ENCODE results near the gene ABL2. TPM values are rescaled to one million over a fixed set of nuclear protein-coding genes. Genes with fewer than 3 reads are reported as not detected.
A peak's percentile ranks its signal among the peaks of the same experiment; 100 is the strongest.

Gene ABL2
- total RNA-seq, 1 experiment from 2014 or later = 18.3 TPM

DNA sequence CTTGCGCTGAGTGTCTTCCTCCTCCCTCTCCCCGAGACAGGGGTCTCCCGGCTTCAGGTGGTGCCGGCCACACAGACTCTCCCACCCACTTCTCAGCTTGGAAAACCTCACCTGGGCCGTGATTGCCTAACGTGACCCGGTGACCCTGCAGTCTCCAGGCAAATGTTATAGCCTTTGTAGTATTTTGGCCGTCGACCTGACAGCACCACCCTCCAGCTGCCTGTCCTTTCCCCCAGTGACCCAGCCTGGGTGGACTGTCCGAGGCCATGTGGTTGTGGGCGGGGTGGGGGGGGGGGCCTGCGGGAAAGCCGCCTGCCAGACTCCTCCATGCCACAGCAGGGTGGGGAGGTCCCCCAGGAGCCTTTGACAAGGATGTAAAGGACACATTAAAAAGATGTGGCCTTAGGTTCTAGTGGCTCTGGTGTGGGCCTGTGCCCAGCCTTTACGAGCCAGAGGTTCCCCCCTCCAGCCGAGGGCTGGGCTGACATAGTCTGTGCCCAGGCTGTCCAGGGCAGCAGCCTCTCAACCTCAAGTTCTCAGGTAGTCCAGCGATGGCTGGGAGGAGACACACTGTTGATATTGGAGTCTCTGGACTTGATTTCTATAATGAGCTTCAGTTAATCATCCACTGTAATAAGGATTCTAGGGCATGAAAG, 139.5 kb downstream of the ABL2 start:
- Mint-ChIP-seq H3K9me3 (no peaks in the 10 kb centered on the region), H3K4me3 (no peak overlapping the region), H3K27ac (peak overlapping the region; percentile 53; the same call in 1 of the 2 replicates), H3K4me1 (peaks cover 30% of the 10 kb centered on the region), H3K36me3 (peaks cover 44% of the 10 kb centered on the region), H3K27me3 (ENCODE audit: low read depth) (no peaks in the 10 kb centered on the region)
- ChIA-PET POLR2A (no interaction called here), CTCF (interaction anchor here (0.8 to 1.2 kb wide), 3 partner anchors 15 to 32 kb away, joined by 3 to 6 read pairs (median 5); no protein-coding TSS in a partner anchor)
- TF ChIP-seq PRRX2 (CRISPR knock-in tag; IDR thresholded peaks at IDR 0.05) (no peak), SOX15 (CRISPR knock-in tag; IDR thresholded peaks at IDR 0.05) (no peak), TP53 (CRISPR knock-in tag; IDR thresholded peaks at IDR 0.05) (no peak), GRHL2 (CRISPR knock-in tag; IDR thresholded peaks at IDR 0.05; ENCODE audit: insufficient replicate concordance, severe bottlenecking) (no peak), ZNF396 (CRISPR knock-in tag; IDR thresholded peaks at IDR 0.05; ENCODE audit: borderline replicate concordance) (no peak), JUN (CRISPR knock-in tag; IDR thresholded peaks at IDR 0.05) (no peak), HMGA2 (CRISPR knock-in tag; IDR thresholded peaks at IDR 0.05) (no peak), MYBL2 (CRISPR knock-in tag; IDR thresholded peaks at IDR 0.05) (no peak), ELF4 (CRISPR knock-in tag; IDR thresholded peaks at IDR 0.05; ENCODE audit: low read depth) (no peak), FOXJ3 (CRISPR knock-in tag; IDR thresholded peaks at IDR 0.05; ENCODE audit: borderline replicate concordance) (no peak), GABPB1 (CRISPR knock-in tag; IDR thresholded peaks at IDR 0.05) (no peak), FOXK1 (CRISPR knock-in tag; IDR thresholded peaks at IDR 0.05) (no peak), NR3C1 (CRISPR knock-in tag; conservative IDR thresholded peaks at IDR 0.05; ENCODE audit: low read depth) (no peak), NFATC4 (CRISPR knock-in tag; IDR thresholded peaks at IDR 0.05) (no peak), NFE2L1 (CRISPR knock-in tag; IDR thresholded peaks at IDR 0.05) (no peak), ZNF121 (CRISPR knock-in tag; IDR thresholded peaks at IDR 0.05) (no peak)
- TF ChIP-seq, protein P1, sequence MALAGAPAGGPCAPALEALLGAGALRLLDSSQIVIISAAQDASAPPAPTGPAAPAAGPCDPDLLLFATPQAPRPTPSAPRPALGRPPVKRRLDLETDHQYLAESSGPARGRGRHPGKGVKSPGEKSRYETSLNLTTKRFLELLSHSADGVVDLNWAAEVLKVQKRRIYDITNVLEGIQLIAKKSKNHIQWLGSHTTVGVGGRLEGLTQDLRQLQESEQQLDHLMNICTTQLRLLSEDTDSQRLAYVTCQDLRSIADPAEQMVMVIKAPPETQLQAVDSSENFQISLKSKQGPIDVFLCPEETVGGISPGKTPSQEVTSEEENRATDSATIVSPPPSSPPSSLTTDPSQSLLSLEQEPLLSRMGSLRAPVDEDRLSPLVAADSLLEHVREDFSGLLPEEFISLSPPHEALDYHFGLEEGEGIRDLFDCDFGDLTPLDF (CRISPR knock-in tag; IDR thresholded peaks at IDR 0.05) = no peak
- TF ChIP-seq, protein P2, sequence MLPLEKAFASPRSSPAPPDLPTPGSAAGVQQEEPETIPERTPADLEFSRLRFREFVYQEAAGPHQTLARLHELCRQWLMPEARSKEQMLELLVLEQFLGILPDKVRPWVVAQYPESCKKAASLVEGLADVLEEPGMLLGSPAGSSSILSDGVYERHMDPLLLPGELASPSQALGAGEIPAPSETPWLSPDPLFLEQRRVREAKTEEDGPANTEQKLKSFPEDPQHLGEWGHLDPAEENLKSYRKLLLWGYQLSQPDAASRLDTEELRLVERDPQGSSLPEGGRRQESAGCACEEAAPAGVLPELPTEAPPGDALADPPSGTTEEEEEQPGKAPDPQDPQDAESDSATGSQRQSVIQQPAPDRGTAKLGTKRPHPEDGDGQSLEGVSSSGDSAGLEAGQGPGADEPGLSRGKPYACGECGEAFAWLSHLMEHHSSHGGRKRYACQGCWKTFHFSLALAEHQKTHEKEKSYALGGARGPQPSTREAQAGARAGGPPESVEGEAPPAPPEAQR (CRISPR knock-in tag; IDR thresholded peaks at IDR 0.05) = no peak
- TF ChIP-seq, protein P3, sequence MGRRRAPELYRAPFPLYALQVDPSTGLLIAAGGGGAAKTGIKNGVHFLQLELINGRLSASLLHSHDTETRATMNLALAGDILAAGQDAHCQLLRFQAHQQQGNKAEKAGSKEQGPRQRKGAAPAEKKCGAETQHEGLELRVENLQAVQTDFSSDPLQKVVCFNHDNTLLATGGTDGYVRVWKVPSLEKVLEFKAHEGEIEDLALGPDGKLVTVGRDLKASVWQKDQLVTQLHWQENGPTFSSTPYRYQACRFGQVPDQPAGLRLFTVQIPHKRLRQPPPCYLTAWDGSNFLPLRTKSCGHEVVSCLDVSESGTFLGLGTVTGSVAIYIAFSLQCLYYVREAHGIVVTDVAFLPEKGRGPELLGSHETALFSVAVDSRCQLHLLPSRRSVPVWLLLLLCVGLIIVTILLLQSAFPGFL (CRISPR knock-in tag; IDR thresholded peaks at IDR 0.05; ENCODE audit: borderline replicate concordance) = no peak
- TF ChIP-seq, protein P4, sequence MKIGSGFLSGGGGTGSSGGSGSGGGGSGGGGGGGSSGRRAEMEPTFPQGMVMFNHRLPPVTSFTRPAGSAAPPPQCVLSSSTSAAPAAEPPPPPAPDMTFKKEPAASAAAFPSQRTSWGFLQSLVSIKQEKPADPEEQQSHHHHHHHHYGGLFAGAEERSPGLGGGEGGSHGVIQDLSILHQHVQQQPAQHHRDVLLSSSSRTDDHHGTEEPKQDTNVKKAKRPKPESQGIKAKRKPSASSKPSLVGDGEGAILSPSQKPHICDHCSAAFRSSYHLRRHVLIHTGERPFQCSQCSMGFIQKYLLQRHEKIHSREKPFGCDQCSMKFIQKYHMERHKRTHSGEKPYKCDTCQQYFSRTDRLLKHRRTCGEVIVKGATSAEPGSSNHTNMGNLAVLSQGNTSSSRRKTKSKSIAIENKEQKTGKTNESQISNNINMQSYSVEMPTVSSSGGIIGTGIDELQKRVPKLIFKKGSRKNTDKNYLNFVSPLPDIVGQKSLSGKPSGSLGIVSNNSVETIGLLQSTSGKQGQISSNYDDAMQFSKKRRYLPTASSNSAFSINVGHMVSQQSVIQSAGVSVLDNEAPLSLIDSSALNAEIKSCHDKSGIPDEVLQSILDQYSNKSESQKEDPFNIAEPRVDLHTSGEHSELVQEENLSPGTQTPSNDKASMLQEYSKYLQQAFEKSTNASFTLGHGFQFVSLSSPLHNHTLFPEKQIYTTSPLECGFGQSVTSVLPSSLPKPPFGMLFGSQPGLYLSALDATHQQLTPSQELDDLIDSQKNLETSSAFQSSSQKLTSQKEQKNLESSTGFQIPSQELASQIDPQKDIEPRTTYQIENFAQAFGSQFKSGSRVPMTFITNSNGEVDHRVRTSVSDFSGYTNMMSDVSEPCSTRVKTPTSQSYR (CRISPR knock-in tag; IDR thresholded peaks at IDR 0.05) = no peak
- ATAC-seq = no peak
- DNase-seq (ENCODE audit: low spot score) = no peak

DNA sequence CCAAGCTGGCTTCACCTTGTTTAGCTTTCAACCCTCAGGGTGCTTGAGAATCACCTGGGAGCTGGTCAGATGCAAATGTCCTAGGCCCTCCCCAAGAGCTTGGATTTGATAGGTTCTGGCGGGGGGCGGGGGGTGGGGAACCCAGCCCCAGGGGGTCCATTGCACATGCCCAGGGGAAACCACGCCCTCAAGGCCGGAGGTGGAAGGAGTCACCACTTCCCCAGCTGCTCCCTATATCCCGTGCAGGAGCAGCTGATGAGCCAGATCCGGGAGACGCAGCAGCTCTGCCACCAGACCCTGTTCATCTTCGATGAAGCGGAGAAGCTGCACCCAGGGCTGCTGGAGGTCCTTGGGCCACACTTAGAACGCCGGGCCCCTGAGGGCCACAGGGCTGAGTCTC, 141.8 kb downstream of the ABL2 start:
- ChIA-PET POLR2A (interaction anchor here (1.2 kb wide), 1 partner anchor 839 kb away, joined by 5 read pairs; no protein-coding TSS in a partner anchor), CTCF (interaction anchor here (0.8 to 1.9 kb wide), 9 partner anchors 9 to 727 kb away, joined by 3 to 14 read pairs (median 4); no protein-coding TSS in a partner anchor)
- peak overlapping the region; percentile 93 for H3K27ac Mint-ChIP-seq
- H3K4me3 Mint-ChIP-seq = peak overlapping the region; percentile 65
- H3K36me3 Mint-ChIP-seq = peaks cover 25% of the 10 kb centered on the region; the same call in 1 of the 2 replicates
- peak; percentile 77 for DNase-seq (ENCODE audit: low spot score)
- no peaks in the 10 kb centered on the region for H3K9me3 Mint-ChIP-seq
- peaks cover 38% of the 10 kb centered on the region for H3K4me1 Mint-ChIP-seq
- ATAC-seq = peak; percentile 80
- H3K27me3 Mint-ChIP-seq (ENCODE audit: low read depth) = no peaks in the 10 kb centered on the region
- TF ChIP-seq, protein P5, sequence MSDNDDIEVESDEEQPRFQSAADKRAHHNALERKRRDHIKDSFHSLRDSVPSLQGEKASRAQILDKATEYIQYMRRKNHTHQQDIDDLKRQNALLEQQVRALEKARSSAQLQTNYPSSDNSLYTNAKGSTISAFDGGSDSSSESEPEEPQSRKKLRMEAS (CRISPR knock-in tag; IDR thresholded peaks at IDR 0.05) = 0 out of 2 replicates have a peak, but pooled peaks have one; percentile 27
- TF ChIP-seq SP1 (CRISPR knock-in tag; conservative IDR thresholded peaks at IDR 0.05) = peak; percentile 74
- no peak for TF ChIP-seq GRHL2 (CRISPR knock-in tag; IDR thresholded peaks at IDR 0.05; ENCODE audit: insufficient replicate concordance, severe bottlenecking)
- TF ChIP-seq NFYB (CRISPR knock-in tag; conservative IDR thresholded peaks at IDR 0.05; ENCODE audit: low read depth) = no peak
- TF ChIP-seq, protein P6, sequence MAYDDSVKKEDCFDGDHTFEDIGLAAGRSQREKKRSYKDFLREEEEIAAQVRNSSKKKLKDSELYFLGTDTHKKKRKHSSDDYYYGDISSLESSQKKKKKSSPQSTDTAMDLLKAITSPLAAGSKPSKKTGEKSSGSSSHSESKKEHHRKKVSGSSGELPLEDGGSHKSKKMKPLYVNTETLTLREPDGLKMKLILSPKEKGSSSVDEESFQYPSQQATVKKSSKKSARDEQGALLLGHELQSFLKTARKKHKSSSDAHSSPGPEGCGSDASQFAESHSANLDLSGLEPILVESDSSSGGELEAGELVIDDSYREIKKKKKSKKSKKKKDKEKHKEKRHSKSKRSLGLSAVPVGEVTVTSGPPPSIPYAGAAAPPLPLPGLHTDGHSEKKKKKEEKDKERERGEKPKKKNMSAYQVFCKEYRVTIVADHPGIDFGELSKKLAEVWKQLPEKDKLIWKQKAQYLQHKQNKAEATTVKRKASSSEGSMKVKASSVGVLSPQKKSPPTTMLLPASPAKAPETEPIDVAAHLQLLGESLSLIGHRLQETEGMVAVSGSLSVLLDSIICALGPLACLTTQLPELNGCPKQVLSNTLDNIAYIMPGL (CRISPR knock-in tag; IDR thresholded peaks at IDR 0.05) = no peak
- no peak for TF ChIP-seq ZNF219 (CRISPR knock-in tag; IDR thresholded peaks at IDR 0.05; ENCODE audit: borderline replicate concordance)
- TF ChIP-seq, protein P7, sequence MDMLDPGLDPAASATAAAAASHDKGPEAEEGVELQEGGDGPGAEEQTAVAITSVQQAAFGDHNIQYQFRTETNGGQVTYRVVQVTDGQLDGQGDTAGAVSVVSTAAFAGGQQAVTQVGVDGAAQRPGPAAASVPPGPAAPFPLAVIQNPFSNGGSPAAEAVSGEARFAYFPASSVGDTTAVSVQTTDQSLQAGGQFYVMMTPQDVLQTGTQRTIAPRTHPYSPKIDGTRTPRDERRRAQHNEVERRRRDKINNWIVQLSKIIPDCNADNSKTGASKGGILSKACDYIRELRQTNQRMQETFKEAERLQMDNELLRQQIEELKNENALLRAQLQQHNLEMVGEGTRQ (CRISPR knock-in tag; IDR thresholded peaks at IDR 0.05) = peak; percentile 41; the same call in 1 of the 2 replicates
- TF ChIP-seq RELA (CRISPR knock-in tag; IDR thresholded peaks at IDR 0.05; ENCODE audit: borderline replicate concordance) = no peak

Measured in WTC11 (cell line).